ENCODE measurements around the gene NRG3. TPM values are rescaled to one million over a fixed set of nuclear protein-coding genes. Genes with fewer than 3 reads are reported as not detected.

Gene NRG3
- total and polyA plus RNA-seq, 2 of the 4 experiments (the other 2 are of a cell fraction) = not detected

DNA sequence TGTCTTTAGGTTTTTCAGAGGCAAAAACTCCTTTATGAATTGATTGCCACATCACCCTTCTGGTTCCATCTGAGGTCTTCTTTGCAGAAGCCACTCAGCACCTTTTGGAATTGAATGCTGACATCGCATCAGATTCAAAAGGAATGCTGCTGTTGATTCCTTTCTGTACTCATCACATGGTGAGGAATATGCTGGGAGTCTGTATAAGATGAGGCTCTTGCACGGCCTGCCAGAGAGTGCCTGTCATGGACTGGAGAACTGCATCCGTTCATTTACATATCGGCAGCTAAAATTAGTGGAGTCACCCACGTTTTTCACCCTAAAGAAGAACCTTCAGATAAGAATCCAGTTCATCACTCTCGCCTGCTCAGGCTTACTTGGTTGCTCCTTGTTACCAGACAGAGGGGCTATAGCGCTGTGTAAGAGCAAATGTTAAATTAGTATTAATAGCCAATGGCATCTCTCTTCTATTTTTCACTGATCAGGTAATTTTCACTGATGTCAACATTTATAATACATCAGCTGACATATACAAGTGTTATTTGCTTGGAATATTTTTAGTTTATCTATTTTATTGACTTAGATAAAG lies 14.3 kb downstream of the NRG3 start:
- no peaks in the 10 kb centered on the region for H3K9me1 ChIP-seq (ENCODE audit: insufficient read depth, low read length)
- in situ Hi-C loops (cut with MboI; ENCODE audit: low sequenced_read_pairs) = no loop called here
- H4K91ac ChIP-seq (ENCODE audit: insufficient read depth, low read depth, low read length) = no peak overlapping the region
- H2AK5ac ChIP-seq (ENCODE audit: low read depth, low read length) = no peak overlapping the region
- H4K5ac ChIP-seq (ENCODE audit: low read depth, low read length) = no peak overlapping the region
- WGBS, 2 experiments (ENCODE audit: extremely low coverage in 2 of 2, insufficient read length in 1 of 2) = no CpG with 5 or more reads among the region's 7 CpGs
- no peak overlapping the region for H2AK9ac ChIP-seq (replicated peaks; ENCODE audit: low read depth, low read length, poor library complexity)
- H3K4me2 ChIP-seq (ENCODE audit: low read depth, low read length) = no peak overlapping the region
- ChIA-PET CTCF (no interaction called here), POLR2A (ENCODE audit: unreplicated experiment) (no interaction called here)
- H4K8ac ChIP-seq (ENCODE audit: low read depth in 2 of 2, low read length in 2 of 2) = no peak overlapping the region
- no peaks in the 10 kb centered on the region for H3K79me1 ChIP-seq (ENCODE audit: low read depth in 1 of 2, low read length in 2 of 2)
- no peak overlapping the region for H3K23ac ChIP-seq (ENCODE audit: low read depth, low read length)
- no peak overlapping the region for H3K9ac ChIP-seq (ENCODE audit: low read depth, low read length)
- no peak overlapping the region for H3K4me3 ChIP-seq (ENCODE audit: insufficient read depth, low read depth, low read length)
- TF ChIP-seq RCOR1 (IDR thresholded peaks at IDR 0.05; ENCODE audit: insufficient replicate concordance, low read length) (no peak), BHLHE40 (IDR thresholded peaks at IDR 0.05; ENCODE audit: low read depth, low read length) (no peak), MAFK (IDR thresholded peaks at IDR 0.05; ENCODE audit: low read depth, low read length) (no peak), POLR2A (IDR thresholded peaks at IDR 0.05; ENCODE audit: low read depth, low read length) (no peak)
- dilution Hi-C loops (cut with HindIII; ENCODE audit: low sequenced_read_pairs, unreplicated experiment) = no loop called here
- no peak overlapping the region for H2BK5ac ChIP-seq (ENCODE audit: low read depth, low read length, poor library complexity, severe bottlenecking)
- no peak overlapping the region for H3K18ac ChIP-seq (ENCODE audit: low read depth, low read length)
- no peak overlapping the region for H3K4ac ChIP-seq (ENCODE audit: low read depth, low read length)
- no peak overlapping the region for H3K56ac ChIP-seq (ENCODE audit: extremely low read depth, insufficient read depth, low read length)
- ATAC-seq (ENCODE audit: low read depth) = no peak
- H2BK20ac ChIP-seq (ENCODE audit: low read depth, low read length) = no peak overlapping the region
- BruUV-seq (replicated peaks) = no TSS peak
- H3K14ac ChIP-seq (replicated peaks; ENCODE audit: low read depth, low read length) = no peak overlapping the region
- no peak overlapping the region for H2BK120ac ChIP-seq (ENCODE audit: low read depth, low read length)
- H3K27ac ChIP-seq (ENCODE audit: insufficient read depth, low read length) = no peak overlapping the region
- H3K9me3 ChIP-seq (ENCODE audit: control insufficient read depth, insufficient read depth, low read length) = peaks cover 9% of the 10 kb centered on the region; the same call in 1 of the 2 replicates
- H3K36me3 ChIP-seq (ENCODE audit: control insufficient read depth, insufficient read depth, low read length) = no peaks in the 10 kb centered on the region
- no peaks in the 10 kb centered on the region for H3K27me3 ChIP-seq (ENCODE audit: control insufficient read depth, insufficient read depth, low read length)
- no peaks in the 10 kb centered on the region for H4K20me1 ChIP-seq (ENCODE audit: insufficient read depth, low read length)
- H2BK15ac ChIP-seq (ENCODE audit: low read depth, low read length) = no peak overlapping the region
- DNase-seq = no peak
- intact Hi-C loops (cut with micrococcal nuclease) = no loop called here
- H2AFZ ChIP-seq (replicated peaks; ENCODE audit: low read length, poor library complexity) = no peak overlapping the region
- H3K4me1 ChIP-seq (ENCODE audit: control insufficient read depth, insufficient read depth, low read length) = no peaks in the 10 kb centered on the region

Data from IMR-90 (cell line).